Loucy (cell line): ENCODE data around the gene SLC13A1.

Experiments used
- CTCF ChIP-seq: fragments of 200-600 bp; sonication (generic); conservative IDR thresholded peaks from 2 replicates; pipeline ENCODE4 v1.5.1; 2014; ENCODE audit warnings: mild to moderate bottlenecking, antibody characterized with exemption, low read length
- EZH2phosphoT487 ChIP-seq: fragments of 200-600 bp; IDR thresholded peaks from 2 replicates; pipeline ENCODE4 v1.6.1; 2018; ENCODE audit warnings: antibody characterized with exemption, mild to moderate bottlenecking, moderate library complexity, borderline replicate concordance

- TF ChIP-seq CTCF (no peak), EZH2phosphoT487 (no peak)
These were observed 132.0 kb downstream of the SLC13A1 start for GRCh38 chr7:123067814-123068213.
